HG02981 (cell line): ENCODE results near the gene RFX1.
"Not testable (repeated sequence)": the region's sequence is repeated elsewhere in the genome, so short reads cannot be mapped to it uniquely, and the experiment has no call there.

ENCODE experiments used
- ATAC-seq: cut with Tn5 transposase; IDR thresholded peaks from one replicate; pipeline ENCODE4 v1.9.1; 2021; ENCODE audit warnings: mild to moderate bottlenecking, moderate library complexity; ENCODE audit not compliant: unreplicated experiment

The RFX1 gene

GRCh38 chr19:14006085-14006765 is at the start of gene RFX1:
Gene RFX1, minus strand, starts transcription at chr19:14006320. Its CDS starts 12,477 bp downstream, at chr19:13993843.
- peak; percentile 69 for ATAC-seq

DNA sequence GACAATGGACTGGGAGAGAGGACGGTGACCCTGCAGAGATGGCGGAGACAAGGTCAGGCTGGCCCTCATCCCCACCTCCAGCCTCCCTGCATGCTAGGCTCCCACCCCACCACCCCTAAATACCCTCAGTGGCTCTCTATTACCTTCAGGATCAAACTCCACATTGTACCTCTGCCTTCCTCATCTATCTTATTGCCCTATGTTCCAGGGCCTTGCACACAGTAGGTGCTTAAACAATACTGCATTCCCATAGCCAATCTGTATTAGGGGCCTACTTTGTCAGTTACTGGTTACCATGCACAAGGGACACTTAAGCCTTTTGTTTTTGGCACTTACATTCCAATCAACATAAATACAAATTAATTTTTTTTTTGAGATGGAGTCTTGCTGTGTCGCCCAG is 49.3 kb upstream of the RFX1 start:
- ATAC-seq = no peak

GRCh38 chr19:14054721-14055120 is 48.6 kb upstream of the RFX1 start:
- ATAC-seq = no peak

DNA sequence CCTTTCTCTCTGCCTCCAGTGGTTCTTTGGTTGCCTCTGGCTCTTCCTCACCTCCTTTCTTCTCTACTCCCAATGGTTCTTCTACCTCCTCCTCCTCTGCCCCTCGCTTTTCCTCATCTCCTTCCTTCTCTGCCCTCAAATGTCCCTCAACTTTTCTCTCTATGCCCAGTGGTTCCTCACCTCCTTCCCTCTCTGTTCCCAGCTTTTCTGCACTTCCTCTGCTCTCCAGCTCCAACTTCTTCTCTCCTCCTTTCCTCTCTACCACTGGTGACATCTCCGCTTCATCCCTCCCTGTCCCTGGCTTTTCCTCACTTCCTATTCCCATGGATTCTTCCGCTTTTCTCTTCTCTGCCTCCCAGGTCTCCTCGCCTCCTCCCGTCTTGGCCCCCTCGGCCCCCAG is 48.0 kb upstream of the RFX1 start:
- ATAC-seq = no peak

GRCh38 chr19:14053500-14053899 is 47.4 kb upstream of the RFX1 start:
- no peak for ATAC-seq

DNA sequence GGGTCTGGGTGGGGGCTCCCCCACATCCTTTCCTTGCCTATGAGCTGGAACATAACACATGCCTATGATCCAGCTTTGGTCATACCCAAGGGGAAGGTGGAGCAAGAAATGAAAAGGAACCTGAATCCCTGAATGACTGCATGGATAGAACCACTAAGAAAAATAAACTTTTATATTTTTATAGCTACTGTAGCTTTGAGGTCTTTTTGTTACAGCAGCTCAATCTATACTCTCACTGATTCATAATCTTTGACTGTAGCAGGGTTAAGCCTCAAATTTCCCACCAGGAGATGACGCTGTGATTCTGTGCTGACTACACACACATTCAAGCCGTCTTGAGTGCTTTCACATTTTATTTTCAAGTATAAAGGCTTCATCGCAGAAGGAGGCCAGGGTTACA is 46.9 kb upstream of the RFX1 start:
- ATAC-seq = no peak

DNA sequence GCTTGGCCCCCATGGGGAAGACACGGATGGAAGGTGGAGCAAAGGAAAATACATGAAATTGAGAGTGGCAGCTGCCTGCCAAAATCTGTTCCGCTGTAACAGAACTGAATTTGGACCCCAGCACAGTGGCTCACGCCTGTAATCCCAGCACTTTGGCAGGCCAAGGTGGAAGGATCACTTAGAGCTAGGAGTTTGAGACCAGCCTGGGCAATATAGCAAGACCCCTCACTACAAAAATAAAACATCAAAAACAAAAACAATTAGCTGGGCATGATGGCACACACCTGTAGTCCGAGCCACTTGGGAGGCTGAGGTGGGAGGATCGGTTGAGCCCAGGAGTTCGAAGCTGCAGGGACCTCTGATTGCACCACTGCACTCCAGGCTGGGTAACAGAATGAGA is 46.4 kb upstream of the RFX1 start:
- ATAC-seq = no peak

DNA sequence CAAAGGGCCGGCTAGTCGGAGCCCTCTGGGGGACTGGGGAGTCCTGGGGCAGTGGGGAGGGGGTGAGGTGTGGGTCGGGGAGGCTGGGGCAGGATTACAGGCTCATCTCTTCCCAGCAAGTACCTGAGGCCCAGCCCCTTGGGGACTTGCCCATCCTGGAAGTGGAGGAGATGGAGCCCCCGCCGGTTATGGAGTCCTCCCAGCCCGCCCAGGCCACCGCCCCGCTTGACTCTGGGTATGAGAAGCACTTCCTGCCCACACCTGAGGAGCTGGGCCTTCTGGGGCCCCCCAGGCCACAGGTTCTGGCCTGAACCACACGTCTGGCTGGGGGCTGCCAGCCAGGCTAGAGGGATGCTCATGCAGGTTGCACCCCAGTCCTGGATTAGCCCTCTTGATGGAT is 45.9 kb upstream of the RFX1 start:
- no peak for ATAC-seq

DNA sequence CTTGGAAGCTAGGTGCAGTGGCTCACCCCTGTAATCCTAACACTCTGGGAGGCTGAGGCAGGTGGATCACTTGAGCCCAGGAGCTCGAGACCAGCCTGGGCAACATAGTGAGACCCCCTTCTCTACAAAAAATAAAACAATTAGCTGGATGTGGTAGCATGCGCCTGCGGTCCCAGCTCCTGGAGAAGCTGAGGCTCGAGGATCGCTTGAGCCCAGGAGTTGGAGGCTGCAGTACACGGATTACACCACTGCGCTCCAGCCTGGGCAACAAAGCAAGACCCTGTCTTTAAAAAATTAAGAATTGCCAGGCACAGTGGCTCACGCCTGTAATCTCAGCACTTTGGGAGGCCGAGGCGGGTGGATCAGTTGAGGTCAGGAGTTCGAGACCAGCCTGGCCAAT is 44.8 kb upstream of the RFX1 start:
- ATAC-seq = not testable (repeated sequence)

DNA sequence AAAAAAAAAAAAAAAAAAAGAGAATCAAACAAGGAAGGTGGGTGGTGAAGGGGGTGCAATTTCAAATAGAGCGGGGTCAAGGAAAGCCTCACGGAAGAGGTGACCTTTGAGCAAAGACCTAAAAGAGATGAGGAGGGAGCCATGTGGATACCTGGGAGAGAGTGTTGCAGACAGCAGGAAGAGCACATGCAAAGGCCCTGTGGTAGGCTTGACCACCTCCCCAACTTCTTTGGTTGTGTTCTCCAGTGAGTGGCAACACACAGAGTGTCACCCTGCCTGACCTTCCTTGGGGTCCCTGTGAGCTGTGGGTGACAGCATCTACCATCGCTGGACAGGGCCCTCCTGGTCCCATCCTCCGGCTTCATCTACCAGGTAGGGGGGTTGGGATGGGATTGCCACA is 44.4 kb upstream of the RFX1 start:
- ATAC-seq = no peak

DNA sequence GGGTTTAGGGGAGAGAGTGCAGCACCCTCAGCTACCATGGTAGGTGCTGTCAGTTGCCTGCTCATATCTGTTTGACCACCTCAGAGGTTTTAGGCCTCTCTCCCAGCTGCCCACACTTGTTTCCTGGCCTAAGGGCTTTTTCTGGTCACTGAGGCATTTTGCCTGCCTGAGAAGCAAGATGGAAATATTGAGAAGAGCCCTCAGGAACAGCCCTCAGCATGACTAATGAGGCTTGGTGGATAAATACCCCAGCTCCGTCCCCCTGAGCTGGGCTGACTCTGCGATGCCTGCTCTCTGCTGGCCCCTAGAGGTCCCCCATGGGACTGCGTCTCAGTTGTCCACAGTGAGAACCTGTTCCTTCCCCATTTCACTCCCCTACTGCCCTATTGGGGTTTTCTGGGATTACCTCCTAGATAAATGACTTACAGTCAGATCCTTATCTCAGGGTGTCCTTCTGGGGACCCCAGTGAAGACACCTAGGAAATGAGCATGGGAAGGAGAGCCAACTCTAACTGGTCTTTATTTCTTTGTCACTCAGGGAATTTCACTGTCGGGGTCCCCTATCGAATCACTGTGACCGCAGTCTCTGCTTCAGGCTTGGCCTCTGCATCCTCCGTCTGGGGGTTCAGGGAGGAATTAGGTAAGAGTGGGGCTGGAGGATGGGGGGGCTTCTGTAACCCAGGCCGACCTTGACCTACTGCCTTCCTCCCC is 42.5 kb upstream of the RFX1 start:
- ATAC-seq = no peak

DNA sequence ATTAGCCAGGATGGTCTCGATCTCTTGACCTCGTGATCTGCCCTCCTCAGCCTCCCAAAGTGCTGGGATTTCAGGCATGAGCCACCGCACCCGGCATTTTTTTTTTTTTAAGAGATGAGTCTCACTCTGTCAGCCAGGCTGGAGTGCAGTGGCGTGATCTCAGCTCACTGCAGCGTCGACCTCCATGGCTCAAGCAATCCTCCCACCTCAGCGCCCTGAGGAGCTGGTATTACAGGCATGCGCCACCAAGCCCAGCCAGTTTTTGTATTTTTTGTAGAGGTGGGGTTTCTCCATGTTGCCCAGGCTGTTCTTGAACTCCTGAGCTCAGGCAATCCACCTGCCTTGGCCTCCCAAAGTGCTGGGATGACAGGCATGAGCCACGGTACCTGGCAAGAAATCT is 41.7 kb upstream of the RFX1 start:
- not testable (repeated sequence) for ATAC-seq

DNA sequence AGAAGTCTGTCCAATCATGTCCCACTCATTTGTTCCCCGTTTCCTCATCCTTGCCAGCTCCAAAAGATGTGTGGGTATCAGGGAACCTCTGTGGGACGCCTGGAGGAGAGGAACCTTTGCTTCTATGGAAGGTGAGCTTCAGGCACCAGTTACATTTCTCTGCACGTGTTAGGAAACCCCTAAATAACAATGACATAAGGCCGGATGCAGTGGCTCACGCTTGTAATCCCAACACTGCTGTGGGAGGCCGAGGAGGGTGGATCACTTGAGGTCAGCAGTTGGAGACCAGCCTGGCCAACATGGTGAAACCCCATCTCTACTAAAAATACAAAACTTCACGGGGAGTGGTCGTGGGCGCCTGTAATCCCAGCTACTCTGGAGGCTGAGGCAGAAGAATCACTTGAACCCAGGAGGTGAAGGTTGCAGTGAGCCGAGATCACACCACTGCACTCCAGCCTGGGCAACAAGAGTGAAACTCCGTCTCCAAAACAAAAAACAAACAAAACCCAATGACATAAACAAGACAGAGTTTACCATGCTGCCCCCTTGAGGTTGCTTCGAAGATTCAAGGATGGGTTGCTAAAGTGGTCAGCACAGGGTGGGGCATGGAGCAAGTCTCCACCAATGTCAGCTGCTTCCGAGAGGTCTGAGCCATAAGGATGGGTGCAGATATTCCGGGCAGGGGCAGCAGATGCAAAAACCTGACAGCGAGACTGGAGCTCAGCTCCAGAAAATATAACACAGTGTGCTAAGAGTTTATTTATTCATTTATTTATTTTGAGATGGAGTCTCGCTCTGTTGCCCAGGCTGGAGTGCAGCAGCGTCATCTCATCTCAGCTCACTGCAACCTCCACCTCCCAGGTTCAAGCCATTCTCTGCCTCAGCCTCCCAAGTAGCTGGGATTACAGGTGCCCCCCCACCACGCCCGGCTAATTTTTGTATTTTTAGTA is 36.8 kb upstream of the RFX1 start:
- ATAC-seq = not testable (repeated sequence)

- no peak for ATAC-seq
Measured at GRCh38 chr19:14039181-14039580, 33.1 kb upstream of the RFX1 start.

- no peak for ATAC-seq
Measured at GRCh38 chr19:14035706-14036105, 29.6 kb upstream of the RFX1 start.

GRCh38 chr19:14035159-14035558 is 29.0 kb upstream of the RFX1 start:
- not testable (repeated sequence) for ATAC-seq

GRCh38 chr19:14033946-14034345 is 27.8 kb upstream of the RFX1 start:
- ATAC-seq = no peak

DNA sequence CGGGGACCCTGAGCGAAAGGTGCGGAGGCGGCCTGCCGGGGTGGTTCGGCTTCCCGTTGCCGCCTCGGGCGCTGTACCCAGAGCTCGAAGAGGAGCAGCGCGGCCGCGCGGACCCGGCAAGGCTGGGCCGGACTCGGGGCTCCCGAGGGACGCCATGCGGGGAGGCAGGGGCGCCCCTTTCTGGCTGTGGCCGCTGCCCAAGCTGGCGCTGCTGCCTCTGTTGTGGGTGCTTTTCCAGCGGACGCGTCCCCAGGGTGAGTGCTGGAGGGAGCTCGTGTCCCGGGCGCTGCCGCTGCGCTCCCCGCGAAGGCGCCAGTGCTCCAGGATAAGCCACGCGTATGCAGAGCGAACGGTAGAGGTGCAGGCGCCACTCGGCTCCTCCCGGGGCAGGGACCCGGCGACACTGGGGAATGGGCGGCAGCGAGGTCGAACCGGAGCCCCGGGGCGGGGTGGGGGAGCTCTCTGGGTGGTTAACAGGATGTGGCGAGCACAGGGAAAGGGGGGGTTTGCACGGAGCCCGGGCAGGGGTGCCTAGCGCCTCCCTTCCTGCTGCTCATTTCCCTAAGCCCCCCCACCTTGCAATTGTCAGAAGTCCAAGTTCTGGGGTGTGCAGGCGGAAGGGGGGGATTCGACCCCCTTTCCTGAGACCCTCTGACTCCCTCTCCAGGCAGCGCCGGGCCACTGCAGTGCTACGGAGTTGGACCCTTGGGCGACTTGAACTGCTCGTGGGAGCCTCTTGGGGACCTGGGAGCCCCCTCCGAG is 25.8 kb upstream of the RFX1 start, which contains the start of gene IL27RA:
TSS of gene IL27RA (plus strand) at position 44 of the 762 bp plus-strand sequence. CDS start at position 155, 111 bp downstream.
- ATAC-seq = peak; percentile 46

DNA sequence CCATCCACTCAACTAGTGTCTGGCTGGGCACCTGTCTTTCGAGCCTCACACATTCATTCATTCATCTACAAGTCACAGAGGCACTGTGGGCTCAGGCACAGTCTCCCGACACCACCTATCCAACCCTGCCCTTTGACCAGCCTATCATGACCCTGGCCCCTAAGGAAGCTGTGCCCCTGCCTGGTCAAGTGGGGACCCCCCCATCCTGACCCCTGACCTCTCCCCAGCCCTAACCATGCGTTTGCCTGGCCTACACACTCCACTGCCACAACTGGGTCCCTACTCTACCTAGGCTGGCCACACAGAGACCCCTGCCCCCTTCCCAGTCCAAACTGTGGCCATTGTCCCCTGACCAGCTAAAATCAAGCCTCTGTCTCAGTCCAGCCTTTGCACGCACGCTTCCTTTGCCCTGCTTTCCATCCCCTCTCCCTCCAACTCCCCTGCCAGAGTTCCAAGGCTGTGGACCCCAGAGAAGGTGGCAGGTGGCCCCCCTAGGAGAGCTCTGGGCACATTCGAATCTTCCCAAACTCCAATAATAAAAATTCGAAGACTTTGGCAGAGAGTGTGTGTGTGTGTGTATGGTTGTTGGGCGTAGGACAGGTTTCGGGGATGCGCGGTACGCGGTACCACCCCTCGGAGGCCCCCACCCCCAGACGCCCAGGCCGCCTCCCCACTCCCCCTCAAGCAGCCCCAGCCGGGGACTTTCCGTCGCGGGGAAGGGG is 25.0 kb upstream of the RFX1 start:
- ATAC-seq = no peak

- ATAC-seq = no peak
Measured at GRCh38 chr19:14028901-14029300, 22.8 kb upstream of the RFX1 start.
